ENCODE measurements around the gene TNFAIP8. TPM values are rescaled to one million over a fixed set of nuclear protein-coding genes. Genes with fewer than 3 reads are reported as not detected.

TNFAIP8 gene
- total and polyA plus RNA-seq, 4 donors: 13.7 to 32.2 (median 22.4) TPM

DNA sequence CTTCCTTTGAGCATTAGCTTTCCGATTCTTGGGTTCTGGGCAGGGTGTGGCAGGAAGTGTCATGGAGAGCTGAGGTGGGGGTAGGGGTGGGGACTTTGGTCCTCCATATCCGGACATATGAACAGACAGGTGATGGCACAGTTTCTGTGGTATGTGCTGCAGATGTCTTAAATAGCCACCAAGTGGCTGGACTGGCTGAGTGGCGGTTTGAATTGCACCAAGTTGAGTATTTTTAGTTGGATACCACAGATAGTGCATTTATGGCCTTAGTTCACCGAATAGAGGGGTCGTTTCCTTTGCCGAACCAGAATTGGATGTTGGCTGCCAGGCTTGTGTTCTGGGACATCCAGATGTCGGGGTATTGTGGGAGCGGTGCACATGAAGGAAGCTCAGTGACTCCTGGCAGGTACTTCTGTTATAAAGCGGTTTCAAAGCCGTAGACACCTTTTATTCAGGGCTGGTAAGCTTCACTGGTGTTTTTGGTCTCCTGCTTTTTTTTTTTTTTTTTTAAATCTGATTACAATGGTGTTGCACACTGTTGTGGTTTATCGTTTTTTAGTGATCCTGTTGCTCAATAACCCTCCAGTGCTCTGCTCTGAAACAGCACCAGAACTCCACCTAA is 15.1 kb upstream of the TNFAIP8 start:
- no peaks in the 10 kb centered on the region for H3K9me3 ChIP-seq (ENCODE audit: control insufficient read depth, low read length)
- intact Hi-C loops (cut with DNase I): no loop called here
- H3K4me1 ChIP-seq (ENCODE audit: control insufficient read depth in 1 of 2, insufficient read depth in 2 of 2, low read length in 2 of 2): no peaks in the 10 kb centered on the region
- 94 to 95% methylated on average over 11 of the region's 11 CpGs for WGBS, 2 donors
- H3K27ac ChIP-seq (ENCODE audit: low read depth in 1 of 2, low read length in 2 of 2): no peak overlapping the region
- DNase-seq (no peak), ATAC-seq (ENCODE audit: low FRiP score) (no peak)
- H3K27me3 ChIP-seq (ENCODE audit: control insufficient read depth in 1 of 2, insufficient read depth in 2 of 2, low read length in 1 of 2): no peaks in the 10 kb centered on the region
- no peak overlapping the region for H3K4me3 ChIP-seq (ENCODE audit: low read length in 2 of 2)
- H3K36me3 ChIP-seq (ENCODE audit: control insufficient read depth in 1 of 2, insufficient read depth in 2 of 2, low read length in 1 of 2): no peaks in the 10 kb centered on the region

DNA sequence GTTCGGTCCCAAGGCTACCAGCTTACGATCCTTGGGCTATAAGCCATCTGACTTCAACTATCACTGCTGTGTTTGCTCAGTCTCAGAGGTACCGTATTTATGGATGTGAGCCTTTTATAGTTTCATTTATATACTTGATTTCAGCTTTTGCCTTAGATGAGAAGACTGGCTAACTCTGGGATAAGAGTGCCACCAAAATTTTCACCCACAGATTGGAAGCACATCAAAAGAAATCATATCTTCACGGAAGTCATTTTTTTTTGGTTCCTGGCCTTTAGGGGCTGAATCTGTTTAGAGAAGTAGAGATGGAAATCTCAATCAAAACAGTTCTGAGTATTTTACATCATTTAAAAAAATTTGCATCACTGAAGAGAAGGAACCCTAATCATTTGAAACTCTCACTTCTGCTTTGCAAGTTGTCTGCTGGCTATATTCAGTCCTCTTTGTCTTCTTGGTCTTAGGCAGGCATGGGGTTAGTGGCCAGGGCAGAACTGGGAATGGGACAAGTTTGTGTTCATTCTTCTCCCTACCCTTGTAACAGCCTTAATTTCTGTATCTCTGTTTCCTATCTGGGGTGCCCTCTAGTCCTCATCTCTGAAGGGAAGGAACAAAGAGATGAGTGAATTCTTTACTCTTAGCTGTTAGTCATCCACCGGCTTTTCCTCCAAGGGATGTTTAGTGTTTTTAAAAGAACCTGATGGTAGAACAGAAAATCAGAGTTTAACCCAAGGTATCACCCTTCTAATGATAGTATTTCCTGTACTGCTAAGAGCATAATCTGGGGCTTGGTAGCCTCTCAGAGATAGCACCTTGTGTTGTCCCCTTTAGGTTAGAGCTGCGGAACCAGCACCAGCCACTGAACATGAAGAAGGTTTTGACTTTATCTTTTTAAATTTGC is 14.1 kb upstream of the TNFAIP8 start:
- DNase-seq (no peak), ATAC-seq (ENCODE audit: low FRiP score) (no peak)
- Histone ChIP-seq H3K36me3 (ENCODE audit: control insufficient read depth in 1 of 2, insufficient read depth in 2 of 2, low read length in 1 of 2) (no peaks in the 10 kb centered on the region), H3K9me3 (ENCODE audit: control insufficient read depth, low read length) (no peaks in the 10 kb centered on the region), H3K27ac (ENCODE audit: low read depth in 1 of 2, low read length in 2 of 2) (no peak overlapping the region), H3K27me3 (ENCODE audit: control insufficient read depth in 1 of 2, insufficient read depth in 2 of 2, low read length in 1 of 2) (no peaks in the 10 kb centered on the region), H3K4me1 (ENCODE audit: control insufficient read depth in 1 of 2, insufficient read depth in 2 of 2, low read length in 2 of 2) (no peaks in the 10 kb centered on the region), H3K4me3 (ENCODE audit: low read length in 2 of 2) (no peak overlapping the region)
- intact Hi-C loops (cut with DNase I): no loop called here
- WGBS, 2 donors: 87 to 92% methylated on average over 6 of the region's 6 CpGs

DNA sequence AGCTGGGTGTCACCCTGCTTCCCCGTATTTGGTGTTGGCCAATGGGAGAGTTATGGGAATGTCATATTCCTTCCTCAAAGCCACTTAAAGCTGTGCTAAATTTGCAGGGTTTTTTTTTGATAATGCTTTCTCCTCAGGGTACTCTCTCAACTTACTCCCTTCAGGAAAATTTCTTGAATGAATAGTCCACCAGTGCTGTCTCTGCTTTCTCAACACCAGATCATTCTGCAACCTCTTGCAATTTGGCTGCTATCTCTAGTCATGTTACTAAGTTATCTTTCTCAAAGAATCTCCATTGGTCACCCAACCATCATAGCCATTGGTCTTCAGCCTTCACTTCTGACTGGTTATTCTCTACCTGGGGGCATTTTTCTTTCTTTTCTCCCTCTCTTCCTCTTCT is 13.4 kb upstream of the TNFAIP8 start:
- DNase-seq: no peak
- H3K9me3 ChIP-seq (ENCODE audit: control insufficient read depth, low read length): no peaks in the 10 kb centered on the region
- 94 to 96% methylated on average over 1 of the region's 1 CpG for WGBS, 2 donors
- intact Hi-C loops (cut with DNase I): no loop called here
- no peak for ATAC-seq (ENCODE audit: low FRiP score)
- no peaks in the 10 kb centered on the region for H3K36me3 ChIP-seq (ENCODE audit: control insufficient read depth in 1 of 2, insufficient read depth in 2 of 2, low read length in 1 of 2)
- H3K27me3 ChIP-seq (ENCODE audit: control insufficient read depth in 1 of 2, insufficient read depth in 2 of 2, low read length in 1 of 2): no peaks in the 10 kb centered on the region
- no peaks in the 10 kb centered on the region for H3K4me1 ChIP-seq (ENCODE audit: control insufficient read depth in 1 of 2, insufficient read depth in 2 of 2, low read length in 2 of 2)
- no peak overlapping the region for H3K4me3 ChIP-seq (ENCODE audit: low read length in 2 of 2)
- no peak overlapping the region for H3K27ac ChIP-seq (ENCODE audit: low read depth in 1 of 2, low read length in 2 of 2)

DNA sequence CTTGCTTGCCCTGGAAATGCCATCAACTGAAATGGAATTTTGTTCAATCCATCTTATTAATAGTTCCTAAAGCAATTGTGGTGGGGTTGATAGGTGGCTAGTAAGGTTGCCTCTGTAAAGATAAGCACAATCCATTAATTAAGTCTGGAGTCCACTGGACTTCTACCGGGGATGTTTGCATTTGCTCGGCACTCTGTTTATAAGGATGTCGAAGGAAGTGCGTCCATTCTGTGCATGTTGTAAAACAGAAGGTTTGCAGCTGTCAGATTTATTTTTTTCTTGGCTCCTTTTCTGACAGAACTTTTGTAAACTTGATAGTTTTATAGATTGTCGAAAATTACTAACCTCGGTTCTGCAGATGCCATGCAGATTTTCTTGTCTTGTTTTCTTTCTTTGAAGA is 12.8 kb upstream of the TNFAIP8 start:
- ATAC-seq (ENCODE audit: low FRiP score) (no peak), DNase-seq (no peak)
- intact Hi-C loops (cut with DNase I): no loop called here
- Histone ChIP-seq H3K27me3 (ENCODE audit: control insufficient read depth in 1 of 2, insufficient read depth in 2 of 2, low read length in 1 of 2) (no peaks in the 10 kb centered on the region), H3K4me1 (ENCODE audit: control insufficient read depth in 1 of 2, insufficient read depth in 2 of 2, low read length in 2 of 2) (no peaks in the 10 kb centered on the region), H3K9me3 (ENCODE audit: control insufficient read depth, low read length) (no peaks in the 10 kb centered on the region), H3K27ac (ENCODE audit: low read depth in 1 of 2, low read length in 2 of 2) (no peak overlapping the region), H3K36me3 (ENCODE audit: control insufficient read depth in 1 of 2, insufficient read depth in 2 of 2, low read length in 1 of 2) (no peaks in the 10 kb centered on the region), H3K4me3 (ENCODE audit: low read length in 2 of 2) (no peak overlapping the region)
- 86 to 90% methylated on average over 6 of the region's 6 CpGs for WGBS, 2 donors

DNA sequence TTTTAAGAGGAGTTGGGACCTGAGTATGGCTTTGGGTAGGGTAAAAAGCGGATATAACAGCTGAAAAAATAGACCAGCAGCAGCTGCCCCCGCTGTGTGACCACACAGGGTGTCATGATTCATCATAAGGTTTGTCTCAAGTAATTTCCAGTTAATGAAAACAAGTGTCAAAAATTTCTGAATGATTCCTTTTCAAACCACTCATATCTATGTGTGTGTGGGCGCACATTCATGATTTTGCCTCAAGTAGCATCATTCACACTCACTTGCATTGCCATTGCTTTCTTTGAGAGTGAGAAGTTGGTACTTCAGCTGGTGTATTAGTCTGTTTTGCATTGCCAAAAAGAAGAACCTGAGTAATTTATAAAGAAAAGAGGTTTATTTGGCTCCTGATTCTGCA is 12.1 kb upstream of the TNFAIP8 start:
- ATAC-seq (ENCODE audit: low FRiP score): no peak
- H3K27ac ChIP-seq (ENCODE audit: low read depth in 1 of 2, low read length in 2 of 2): no peak overlapping the region
- no peaks in the 10 kb centered on the region for H3K36me3 ChIP-seq (ENCODE audit: control insufficient read depth in 1 of 2, insufficient read depth in 2 of 2, low read length in 1 of 2)
- no peak overlapping the region for H3K4me3 ChIP-seq (ENCODE audit: low read length in 2 of 2)
- H3K4me1 ChIP-seq (ENCODE audit: control insufficient read depth in 1 of 2, insufficient read depth in 2 of 2, low read length in 2 of 2): no peaks in the 10 kb centered on the region
- WGBS, 2 donors: 95 to 96% methylated on average over 3 of the region's 3 CpGs
- DNase-seq: no peak
- H3K27me3 ChIP-seq (ENCODE audit: control insufficient read depth in 1 of 2, insufficient read depth in 2 of 2, low read length in 1 of 2): no peaks in the 10 kb centered on the region
- intact Hi-C loops (cut with DNase I): no loop called here
- no peaks in the 10 kb centered on the region for H3K9me3 ChIP-seq (ENCODE audit: control insufficient read depth, low read length)

DNA sequence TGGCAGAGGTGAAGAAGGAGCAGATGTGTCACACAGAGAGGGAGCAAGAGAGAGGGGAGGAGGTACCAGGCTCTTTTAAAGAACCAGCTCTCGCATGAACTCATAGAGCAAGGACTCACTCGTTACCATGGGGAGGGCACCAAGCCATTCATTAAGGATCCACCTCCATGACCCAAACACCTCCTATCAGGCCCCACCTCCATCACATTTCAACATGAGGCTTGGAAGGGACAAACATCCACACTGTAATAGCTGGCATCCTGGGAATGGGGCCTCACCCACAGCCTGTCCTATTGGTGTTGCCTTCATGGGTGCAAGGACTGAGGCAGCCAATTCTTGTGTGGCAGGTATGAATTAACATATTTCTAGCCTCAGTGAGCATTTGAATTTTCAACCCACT is 11.6 kb upstream of the TNFAIP8 start:
- no peaks in the 10 kb centered on the region for H3K27me3 ChIP-seq (ENCODE audit: control insufficient read depth in 1 of 2, insufficient read depth in 2 of 2, low read length in 1 of 2)
- no peak overlapping the region for H3K4me3 ChIP-seq (ENCODE audit: low read length in 2 of 2)
- no peak overlapping the region for H3K27ac ChIP-seq (ENCODE audit: low read depth in 1 of 2, low read length in 2 of 2)
- DNase-seq: no peak
- H3K9me3 ChIP-seq (ENCODE audit: control insufficient read depth, low read length): no peaks in the 10 kb centered on the region
- H3K36me3 ChIP-seq (ENCODE audit: control insufficient read depth in 1 of 2, insufficient read depth in 2 of 2, low read length in 1 of 2): no peaks in the 10 kb centered on the region
- WGBS, 2 donors: 50% methylated on average over 2 of the region's 2 CpGs
- ATAC-seq (ENCODE audit: low FRiP score): no peak
- no peaks in the 10 kb centered on the region for H3K4me1 ChIP-seq (ENCODE audit: control insufficient read depth in 1 of 2, insufficient read depth in 2 of 2, low read length in 2 of 2)
- intact Hi-C loops (cut with DNase I): no loop called here

DNA sequence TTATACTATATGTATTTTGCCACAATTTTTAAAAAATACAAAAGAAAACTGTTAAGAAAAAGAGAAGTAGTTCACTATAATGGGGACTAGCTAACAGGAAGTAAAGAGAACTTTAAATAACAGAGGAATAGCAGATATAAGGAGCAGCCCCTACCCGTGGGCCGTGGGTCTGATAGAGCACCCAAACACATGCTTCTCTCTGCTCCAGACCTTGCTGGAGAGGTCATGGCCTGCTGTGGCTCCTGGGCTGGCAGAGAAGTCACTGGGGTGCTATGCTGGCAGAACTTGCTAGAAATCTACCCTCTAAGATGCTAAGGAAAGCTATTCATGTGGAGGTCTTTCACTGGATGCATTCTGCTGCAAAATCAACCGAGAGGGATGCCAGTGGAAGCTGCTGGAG is 10.0 kb upstream of the TNFAIP8 start:
- no peaks in the 10 kb centered on the region for H3K4me1 ChIP-seq (ENCODE audit: control insufficient read depth in 1 of 2, insufficient read depth in 2 of 2, low read length in 2 of 2)
- DNase-seq: no peak
- no peak overlapping the region for H3K27ac ChIP-seq (ENCODE audit: low read depth in 1 of 2, low read length in 2 of 2)
- intact Hi-C loops (cut with DNase I): no loop called here
- no peaks in the 10 kb centered on the region for H3K9me3 ChIP-seq (ENCODE audit: control insufficient read depth, low read length)
- no peak overlapping the region for H3K4me3 ChIP-seq (ENCODE audit: low read length in 2 of 2)
- ATAC-seq (ENCODE audit: low FRiP score): no peak
- no peaks in the 10 kb centered on the region for H3K36me3 ChIP-seq (ENCODE audit: control insufficient read depth in 1 of 2, insufficient read depth in 2 of 2, low read length in 1 of 2)
- WGBS, 2 donors: 80 to 83% methylated on average over 3 of the region's 3 CpGs
- H3K27me3 ChIP-seq (ENCODE audit: control insufficient read depth in 1 of 2, insufficient read depth in 2 of 2, low read length in 1 of 2): no peaks in the 10 kb centered on the region

DNA sequence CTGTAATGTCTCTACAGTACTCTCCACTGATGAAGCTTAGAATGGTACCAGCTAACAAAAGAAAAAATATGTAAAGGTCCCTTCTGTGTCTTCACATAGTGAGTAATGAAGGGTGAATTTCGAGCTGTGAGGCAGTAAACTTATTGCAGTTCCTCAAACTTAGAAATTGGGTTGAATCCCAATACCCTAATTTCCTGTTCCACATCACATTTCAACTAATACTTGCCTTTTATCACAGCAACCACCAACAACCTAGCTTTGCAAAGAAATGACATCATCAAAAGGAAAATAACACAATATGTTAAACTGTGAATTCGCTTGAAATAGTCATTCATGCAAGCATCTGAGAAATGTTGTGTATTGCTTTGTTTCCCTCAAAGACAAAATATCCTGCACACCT is 9.4 kb upstream of the TNFAIP8 start:
- no peaks in the 10 kb centered on the region for H3K27me3 ChIP-seq (ENCODE audit: control insufficient read depth in 1 of 2, insufficient read depth in 2 of 2, low read length in 1 of 2)
- no peak overlapping the region for H3K27ac ChIP-seq (ENCODE audit: low read depth in 1 of 2, low read length in 2 of 2)
- no peak overlapping the region for H3K4me3 ChIP-seq (ENCODE audit: low read length in 2 of 2)
- no peaks in the 10 kb centered on the region for H3K9me3 ChIP-seq (ENCODE audit: control insufficient read depth, low read length)
- H3K36me3 ChIP-seq (ENCODE audit: control insufficient read depth in 1 of 2, insufficient read depth in 2 of 2, low read length in 1 of 2): no peaks in the 10 kb centered on the region
- no peak for ATAC-seq (ENCODE audit: low FRiP score)
- 92 to 96% methylated on average over 2 of the region's 2 CpGs for WGBS, 2 donors
- no peak for DNase-seq
- no peaks in the 10 kb centered on the region for H3K4me1 ChIP-seq (ENCODE audit: control insufficient read depth in 1 of 2, insufficient read depth in 2 of 2, low read length in 2 of 2)
- intact Hi-C loops (cut with DNase I): no loop called here

DNA sequence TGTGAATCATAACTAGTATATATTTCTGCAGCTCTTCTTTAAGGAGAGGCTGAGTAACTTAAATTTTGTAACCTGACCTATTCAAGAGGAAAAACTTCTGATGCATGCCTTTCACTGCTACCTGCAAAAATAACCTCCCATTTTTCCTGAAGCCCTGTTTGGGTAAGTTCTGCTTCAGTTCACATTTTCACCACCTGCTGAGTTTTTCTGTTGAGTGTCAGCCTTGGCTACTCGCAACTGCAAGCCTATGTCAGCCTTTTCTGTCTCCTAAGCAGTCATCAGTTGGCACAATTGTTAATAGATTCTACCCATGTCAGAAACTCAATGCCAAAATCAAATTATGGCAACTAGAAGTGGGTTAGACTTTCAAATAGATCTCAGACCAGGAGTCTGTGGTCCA is 8.2 kb upstream of the TNFAIP8 start:
- WGBS, 2 donors: 0 to 2% methylated on average over 1 of the region's 1 CpG
- no peak for DNase-seq
- Histone ChIP-seq H3K36me3 (ENCODE audit: control insufficient read depth in 1 of 2, insufficient read depth in 2 of 2, low read length in 1 of 2) (no peaks in the 10 kb centered on the region), H3K4me1 (ENCODE audit: control insufficient read depth in 1 of 2, insufficient read depth in 2 of 2, low read length in 2 of 2) (no peaks in the 10 kb centered on the region), H3K4me3 (ENCODE audit: low read length in 2 of 2) (no peak overlapping the region), H3K27ac (ENCODE audit: low read depth in 1 of 2, low read length in 2 of 2) (no peak overlapping the region), H3K9me3 (ENCODE audit: control insufficient read depth, low read length) (no peaks in the 10 kb centered on the region), H3K27me3 (ENCODE audit: control insufficient read depth in 1 of 2, insufficient read depth in 2 of 2, low read length in 1 of 2) (no peaks in the 10 kb centered on the region)
- ATAC-seq (ENCODE audit: low FRiP score): no peak
- intact Hi-C loops (cut with DNase I): no loop called here

Data from aorta (tissue), 5 donors.